KG1 (cell line): Measurements from ENCODE around the gene MB21D2.

Experiments used
- DNase-seq: peaks from one replicate; lab custom pipeline; 2025; lab: John Stamatoyannopoulos, UW

MB21D2 gene

GRCh38 chr3:192890347-192891335, 27.0 kb downstream of the MB21D2 start:
- no peak for DNase-seq

- no peak for DNase-seq
These were observed 28.0 kb downstream of the MB21D2 start for GRCh38 chr3:192889679-192890078.

- DNase-seq: no peak
These were observed 29.5 kb downstream of the MB21D2 start for GRCh38 chr3:192888190-192888589.

- DNase-seq: no peak
These were observed 30.0 kb downstream of the MB21D2 start for GRCh38 chr3:192887701-192888100.

- DNase-seq: no peak
These were observed 30.6 kb downstream of the MB21D2 start for GRCh38 chr3:192887047-192887446.

GRCh38 chr3:192884777-192885773, 32.6 kb downstream of the MB21D2 start:
- DNase-seq: no peak

- DNase-seq: no peak
These were observed 34.1 kb downstream of the MB21D2 start for GRCh38 chr3:192883512-192883911.

- no peak for DNase-seq
These were observed 36.4 kb downstream of the MB21D2 start for GRCh38 chr3:192881159-192881786.

GRCh38 chr3:192880313-192880712, 37.3 kb downstream of the MB21D2 start:
- no peak for DNase-seq

- DNase-seq: no peak
These were observed 38.2 kb downstream of the MB21D2 start for GRCh38 chr3:192879346-192880031.

- DNase-seq: no peak
These were observed 41.6 kb downstream of the MB21D2 start for GRCh38 chr3:192875971-192876565.

- no peak for DNase-seq
These were observed 46.8 kb downstream of the MB21D2 start for GRCh38 chr3:192870822-192871221.

GRCh38 chr3:192869131-192870031, 48.3 kb downstream of the MB21D2 start:
- no peak for DNase-seq

- no peak for DNase-seq
These were observed 50.0 kb downstream of the MB21D2 start for GRCh38 chr3:192867645-192868044.

GRCh38 chr3:192866804-192867203, 50.9 kb downstream of the MB21D2 start:
- DNase-seq: no peak

- DNase-seq: no peak
These were observed 52.7 kb downstream of the MB21D2 start for GRCh38 chr3:192864941-192865340.

- no peak for DNase-seq
These were observed 54.6 kb downstream of the MB21D2 start for GRCh38 chr3:192863091-192863420.

- no peak for DNase-seq
These were observed 55.1 kb downstream of the MB21D2 start for GRCh38 chr3:192862408-192863090.

GRCh38 chr3:192861972-192862371, 55.7 kb downstream of the MB21D2 start:
- no peak for DNase-seq
